Activated T-helper 17 cell treated with anti-CD3 and anti-CD28 coated beads, Interleukin-2, amount 50 U/mL, for 72 hours (primary cell): ENCODE measurements around the gene NEO1. TPM values are rescaled to one million over a fixed set of nuclear protein-coding genes. Genes with fewer than 3 reads are reported as not detected.
"Not testable (repeated sequence)": the region's sequence is repeated elsewhere in the genome, so short reads cannot be mapped to it uniquely, and the experiment has no call there.

Source experiments
- ATAC-seq: fragments of 150-1000 bp; cut with Tn5 transposase; replicated peaks from 2 replicates; pipeline ENCODE4 v1.10.0; 2021; ENCODE audit warnings: mild to moderate bottlenecking, moderate library complexity
- H3K27ac Mint-ChIP-seq: one replicate; pipeline ENCODE4 v1.8.0; 2022; ENCODE audit warnings: mixed read lengths
- H3K27me3 Mint-ChIP-seq: one replicate; pipeline ENCODE4 v1.8.0; 2022; ENCODE audit warnings: mixed read lengths
- H3K36me3 Mint-ChIP-seq: one replicate; pipeline ENCODE4 v1.8.0; 2022; ENCODE audit warnings: low read depth, mild to moderate bottlenecking, mixed read lengths
- H3K4me1 Mint-ChIP-seq: one replicate; pipeline ENCODE4 v1.8.0; 2022; ENCODE audit warnings: mixed read lengths
- H3K4me3 Mint-ChIP-seq: one replicate; pipeline ENCODE4 v1.8.0; 2022; ENCODE audit warnings: mild to moderate bottlenecking, mixed read lengths
- H3K9me3 Mint-ChIP-seq: one replicate; pipeline ENCODE4 v1.8.0; 2022; ENCODE audit warnings: mixed read lengths
- total RNA-seq, 2 donors: library from RNA; stranded (reverse); gene quantifications; one replicate each; pipeline ENCODE4 v1.2.3, GENCODE V29; 2022

The NEO1 gene
- total RNA-seq, 2 donors from 2014 or later: 8.8 to 8.9 TPM

- no peaks in the 10 kb centered on the region for H3K27me3 Mint-ChIP-seq
- H3K9me3 Mint-ChIP-seq: peaks cover 4% of the 10 kb centered on the region
- H3K27ac Mint-ChIP-seq: peak overlapping the region; percentile 25
- H3K36me3 Mint-ChIP-seq: peaks cover 12% of the 10 kb centered on the region
- no peak overlapping the region for H3K4me3 Mint-ChIP-seq
- no peaks in the 10 kb centered on the region for H3K4me1 Mint-ChIP-seq
- ATAC-seq: no peak
Measured at GRCh38 chr15:73161546-73161945, 109.3 kb downstream of the NEO1 start.

DNA sequence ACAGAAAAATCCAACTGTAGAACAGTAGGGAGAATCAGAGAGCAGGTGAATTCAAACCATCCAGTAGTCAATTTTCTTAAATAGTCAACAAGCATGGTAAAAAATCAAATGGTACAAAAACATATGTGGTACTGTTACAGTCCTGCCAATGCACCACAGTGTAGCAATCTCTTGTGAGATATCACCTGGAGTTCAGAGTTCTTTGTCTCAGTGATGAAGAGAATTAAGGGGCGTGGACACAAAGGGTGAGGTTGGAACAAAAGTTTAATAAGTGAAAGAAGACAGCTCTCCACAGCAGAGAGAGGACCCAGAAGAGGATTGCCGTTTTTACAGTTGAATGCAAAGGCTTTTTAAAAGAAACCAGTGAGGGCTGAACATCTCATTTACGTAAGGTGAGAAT lies 113.2 kb downstream of the NEO1 start:
- ATAC-seq: no peak
- Mint-ChIP-seq H3K36me3 (peaks cover 13% of the 10 kb centered on the region), H3K27me3 (no peaks in the 10 kb centered on the region), H3K4me1 (no peaks in the 10 kb centered on the region), H3K4me3 (no peak overlapping the region), H3K27ac (peak overlapping the region; percentile 34), H3K9me3 (peaks cover 5% of the 10 kb centered on the region)

GRCh38 chr15:73165844-73166243 lies 113.6 kb downstream of the NEO1 start:
- H3K4me1 Mint-ChIP-seq: no peaks in the 10 kb centered on the region
- H3K4me3 Mint-ChIP-seq: no peak overlapping the region
- H3K27ac Mint-ChIP-seq: peak overlapping the region; percentile 61

GRCh38 chr15:73166711-73167110 lies 114.4 kb downstream of the NEO1 start:
- H3K9me3 Mint-ChIP-seq, ATAC-seq, H3K4me3 Mint-ChIP-seq: not testable (repeated sequence)

More at GRCh38 chr15:73165844-73166243, 113.6 kb downstream of the NEO1 start:
- Mint-ChIP-seq H3K36me3 (peaks cover 13% of the 10 kb centered on the region), H3K9me3 (peaks cover 5% of the 10 kb centered on the region), H3K27me3 (no peaks in the 10 kb centered on the region)
- ATAC-seq: no peak

DNA sequence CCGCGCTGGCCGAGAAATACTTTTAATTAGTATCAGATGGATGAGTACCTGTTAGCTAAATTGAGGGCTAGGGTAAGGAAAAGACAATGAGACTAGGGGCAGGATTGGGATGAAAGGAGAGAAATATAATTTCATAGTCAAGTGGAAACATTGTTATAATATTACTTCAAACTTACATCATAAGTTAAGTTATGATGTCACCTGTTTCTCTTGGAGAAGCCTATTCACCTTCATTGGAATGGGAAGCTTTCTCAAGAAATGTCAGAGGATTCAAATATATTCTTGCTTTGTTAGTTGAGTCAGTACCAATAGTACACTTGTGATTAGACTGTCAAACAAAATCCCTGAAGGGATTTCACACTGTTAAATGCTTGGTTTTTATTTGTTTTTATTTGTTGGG lies 116.2 kb downstream of the NEO1 start:
- no peak for ATAC-seq
- H3K27ac Mint-ChIP-seq: no peak overlapping the region
- H3K36me3 Mint-ChIP-seq: peaks cover 13% of the 10 kb centered on the region
- no peaks in the 10 kb centered on the region for H3K27me3 Mint-ChIP-seq
- H3K4me1 Mint-ChIP-seq: no peaks in the 10 kb centered on the region
- peaks cover 5% of the 10 kb centered on the region for H3K9me3 Mint-ChIP-seq
- H3K4me3 Mint-ChIP-seq: no peak overlapping the region

More at GRCh38 chr15:73166711-73167110, 114.4 kb downstream of the NEO1 start:
- Mint-ChIP-seq H3K36me3 (peaks cover 13% of the 10 kb centered on the region), H3K27ac (peak overlapping the region; percentile 61)
- not testable (repeated sequence) for H3K4me1 Mint-ChIP-seq, H3K27me3 Mint-ChIP-seq

DNA sequence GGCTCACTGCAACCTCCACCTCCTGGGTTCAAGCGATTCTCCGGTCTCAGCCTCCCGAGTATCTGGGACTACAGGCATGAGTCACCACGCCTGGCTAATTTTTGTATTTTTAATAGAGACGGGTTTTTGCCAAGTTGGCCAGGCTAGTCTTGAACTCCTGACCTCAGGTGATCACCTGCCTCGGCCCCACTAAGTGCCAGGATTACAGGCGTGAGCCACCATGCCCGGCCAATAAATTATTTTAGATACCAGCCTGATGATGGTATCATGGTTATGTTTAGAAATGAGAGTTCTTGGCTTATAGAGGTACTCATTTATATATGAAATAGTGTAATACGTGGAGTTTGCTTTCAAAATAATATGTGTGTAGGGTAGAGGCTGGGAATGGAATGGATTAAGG lies 119.4 kb downstream of the NEO1 start:
- Mint-ChIP-seq H3K9me3 (no peaks in the 10 kb centered on the region), H3K36me3 (no peaks in the 10 kb centered on the region), H3K27ac (no peak overlapping the region), H3K27me3 (no peaks in the 10 kb centered on the region), H3K4me3 (no peak overlapping the region), H3K4me1 (no peaks in the 10 kb centered on the region)
- ATAC-seq: no peak

- no peak overlapping the region for H3K4me3 Mint-ChIP-seq
- H3K36me3 Mint-ChIP-seq: no peaks in the 10 kb centered on the region
- no peaks in the 10 kb centered on the region for H3K4me1 Mint-ChIP-seq
- H3K27me3 Mint-ChIP-seq: no peaks in the 10 kb centered on the region
- no peak for ATAC-seq
- H3K27ac Mint-ChIP-seq: no peak overlapping the region
- no peaks in the 10 kb centered on the region for H3K9me3 Mint-ChIP-seq
Measured at GRCh38 chr15:73172508-73172907, 120.2 kb downstream of the NEO1 start.

DNA sequence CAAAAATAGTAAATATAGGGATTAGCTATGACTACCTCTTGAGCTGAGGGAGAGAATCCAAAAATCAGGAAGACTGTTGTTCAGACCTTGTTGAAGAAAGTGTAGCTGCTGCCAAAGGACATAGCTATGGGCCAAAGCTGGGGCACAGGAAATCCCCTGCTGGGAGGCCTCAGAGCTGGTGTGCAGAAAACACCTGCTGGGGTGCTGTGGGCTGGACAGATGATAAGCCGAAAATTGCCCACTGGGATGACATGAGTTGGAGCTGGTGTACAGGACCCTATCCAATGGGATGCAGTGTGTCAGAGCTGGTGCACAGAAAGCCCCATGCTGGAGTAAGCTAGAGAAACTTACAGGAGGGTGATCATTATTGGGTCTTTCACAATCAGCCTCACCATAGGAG lies 121.9 kb downstream of the NEO1 start:
- Mint-ChIP-seq H3K36me3 (peaks cover 5% of the 10 kb centered on the region), H3K9me3 (no peaks in the 10 kb centered on the region), H3K4me3 (no peak overlapping the region), H3K27ac (no peak overlapping the region), H3K4me1 (no peaks in the 10 kb centered on the region), H3K27me3 (no peaks in the 10 kb centered on the region)
- no peak for ATAC-seq

GRCh38 chr15:73175382-73175781 lies 123.1 kb downstream of the NEO1 start:
- no peak for ATAC-seq
- no peaks in the 10 kb centered on the region for H3K27me3 Mint-ChIP-seq
- H3K27ac Mint-ChIP-seq: no peak overlapping the region
- no peaks in the 10 kb centered on the region for H3K9me3 Mint-ChIP-seq
- H3K36me3 Mint-ChIP-seq: peaks cover 6% of the 10 kb centered on the region
- H3K4me1 Mint-ChIP-seq: no peaks in the 10 kb centered on the region
- H3K4me3 Mint-ChIP-seq: no peak overlapping the region

- Mint-ChIP-seq H3K27me3 (no peaks in the 10 kb centered on the region), H3K27ac (no peak overlapping the region), H3K9me3 (peaks cover 6% of the 10 kb centered on the region)
Measured at GRCh38 chr15:73176598-73176997, 124.3 kb downstream of the NEO1 start.

DNA sequence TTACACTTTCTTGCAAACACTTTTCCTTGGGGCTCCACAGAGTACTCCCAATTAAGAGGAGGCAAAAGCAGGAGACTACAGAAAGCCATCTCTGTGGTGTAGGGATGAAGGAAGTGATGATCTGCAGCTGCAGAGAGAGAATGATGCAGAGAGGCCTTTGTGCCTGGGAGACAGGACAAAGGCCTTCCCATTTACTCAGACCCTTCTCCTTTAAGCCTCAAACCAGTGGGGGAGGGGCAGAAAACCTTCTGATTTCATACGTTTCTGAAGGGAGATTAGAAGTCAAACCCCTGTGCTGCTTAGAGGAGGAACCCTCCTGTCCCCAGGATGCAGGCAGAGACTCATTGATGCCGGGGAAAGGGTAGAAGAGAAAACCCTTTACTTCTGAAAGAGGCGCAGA lies 130.8 kb downstream of the NEO1 start:
- H3K36me3 Mint-ChIP-seq: peaks cover 27% of the 10 kb centered on the region
- peaks cover 19% of the 10 kb centered on the region for H3K9me3 Mint-ChIP-seq
- peak overlapping the region; percentile 2 for H3K27ac Mint-ChIP-seq
- ATAC-seq: no peak
- no peaks in the 10 kb centered on the region for H3K27me3 Mint-ChIP-seq
- H3K4me1 Mint-ChIP-seq: no peaks in the 10 kb centered on the region
- H3K4me3 Mint-ChIP-seq: peak overlapping the region; percentile 40

More at GRCh38 chr15:73176598-73176997, 124.3 kb downstream of the NEO1 start:
- ATAC-seq: no peak
- H3K36me3 Mint-ChIP-seq: peaks cover 19% of the 10 kb centered on the region
- no peaks in the 10 kb centered on the region for H3K4me1 Mint-ChIP-seq
- no peak overlapping the region for H3K4me3 Mint-ChIP-seq

- Mint-ChIP-seq H3K4me3 (no peak overlapping the region), H3K27me3 (no peaks in the 10 kb centered on the region), H3K4me1 (no peaks in the 10 kb centered on the region), H3K36me3 (no peaks in the 10 kb centered on the region), H3K27ac (no peak overlapping the region), H3K9me3 (no peaks in the 10 kb centered on the region)
- ATAC-seq: no peak
Measured at GRCh38 chr15:73190189-73190601, 137.9 kb downstream of the NEO1 start.

- no peaks in the 10 kb centered on the region for H3K4me1 Mint-ChIP-seq
- H3K4me3 Mint-ChIP-seq: no peak overlapping the region
- no peaks in the 10 kb centered on the region for H3K36me3 Mint-ChIP-seq
- ATAC-seq: no peak
- H3K27me3 Mint-ChIP-seq: no peaks in the 10 kb centered on the region
- no peak overlapping the region for H3K27ac Mint-ChIP-seq
- no peaks in the 10 kb centered on the region for H3K9me3 Mint-ChIP-seq
Measured at GRCh38 chr15:73195166-73195565, 142.9 kb downstream of the NEO1 start.

- Mint-ChIP-seq H3K27me3 (no peaks in the 10 kb centered on the region), H3K4me3 (no peak overlapping the region), H3K36me3 (no peaks in the 10 kb centered on the region), H3K4me1 (no peaks in the 10 kb centered on the region), H3K27ac (no peak overlapping the region), H3K9me3 (no peaks in the 10 kb centered on the region)
- no peak for ATAC-seq
Measured at GRCh38 chr15:73196113-73196512, 143.8 kb downstream of the NEO1 start.

GRCh38 chr15:73200339-73200738 lies 148.1 kb downstream of the NEO1 start:
- H3K4me1 Mint-ChIP-seq: no peaks in the 10 kb centered on the region

GRCh38 chr15:73210630-73211029 lies 158.4 kb downstream of the NEO1 start:
- Mint-ChIP-seq H3K27me3 (no peaks in the 10 kb centered on the region), H3K9me3 (no peaks in the 10 kb centered on the region), H3K4me3 (no peak overlapping the region), H3K27ac (no peak overlapping the region), H3K4me1 (no peaks in the 10 kb centered on the region), H3K36me3 (no peaks in the 10 kb centered on the region)
- no peak for ATAC-seq

More at GRCh38 chr15:73200339-73200738, 148.1 kb downstream of the NEO1 start:
- peaks cover 3% of the 10 kb centered on the region for H3K9me3 Mint-ChIP-seq
- no peaks in the 10 kb centered on the region for H3K27me3 Mint-ChIP-seq
- no peak for ATAC-seq
- H3K36me3 Mint-ChIP-seq: peaks cover 10% of the 10 kb centered on the region
- no peak overlapping the region for H3K4me3 Mint-ChIP-seq
- H3K27ac Mint-ChIP-seq: no peak overlapping the region
